Dermis microvascular lymphatic vessel endothelial cell (primary cell): ENCODE measurements around the gene SEPTIN8. TPM values are rescaled to one million over a fixed set of nuclear protein-coding genes. Genes with fewer than 3 reads are reported as not detected.

Experiments used
- DNase-seq, 2 donors: peaks; one replicate each; pipeline versions ENCODE4 v3.0.0 to v3.0.0-alpha.2; 2010; ENCODE audit warnings: low read depth in 2 of 2
- total RNA-seq: library from RNA; depleted of rRNA; stranded (reverse); fragments of >200 nt; gene quantifications from 2 replicates; pipeline ENCODE4 v1.2.1, GENCODE V29; 2014

SEPTIN8 gene
- total RNA-seq, 1 donor from 2014 or later = 36.3 TPM

GRCh38 chr5:132785365-132785764 lies 8.3 kb upstream of the SEPTIN8 start:
- no peak for DNase-seq

GRCh38 chr5:132782101-132782500 lies 5.1 kb upstream of the SEPTIN8 start:
- DNase-seq = peak; percentile 12 to 77

GRCh38 chr5:132781029-132781428 lies 4.0 kb upstream of the SEPTIN8 start:
- no peak for DNase-seq

- no peak for DNase-seq
These were observed 3.5 kb upstream of the SEPTIN8 start for GRCh38 chr5:132780577-132780976.

- no peak for DNase-seq
These were observed 2.9 kb upstream of the SEPTIN8 start for GRCh38 chr5:132779961-132780360.

- DNase-seq = no peak
These were observed 1.8 kb upstream of the SEPTIN8 start for GRCh38 chr5:132778856-132779255.

GRCh38 chr5:132778129-132778528 lies 1.1 kb upstream of the SEPTIN8 start:
- DNase-seq = no peak

- no peak for DNase-seq
These were observed 166 bp downstream of the SEPTIN8 start for GRCh38 chr5:132776938-132777208.

- peak in 1 of 2 donors; percentile 32 for DNase-seq
These were observed 705 bp downstream of the SEPTIN8 start for GRCh38 chr5:132776131-132776937.

- no peak for DNase-seq
These were observed 1.5 kb downstream of the SEPTIN8 start for GRCh38 chr5:132775476-132775961.

- DNase-seq = no peak
These were observed 2.1 kb downstream of the SEPTIN8 start for GRCh38 chr5:132774896-132775295.

GRCh38 chr5:132774406-132774805 lies 2.6 kb downstream of the SEPTIN8 start:
- DNase-seq = no peak

GRCh38 chr5:132773601-132774355 lies 3.3 kb downstream of the SEPTIN8 start:
- no peak for DNase-seq

GRCh38 chr5:132773114-132773513 lies 3.9 kb downstream of the SEPTIN8 start:
- DNase-seq = no peak

- no peak for DNase-seq
These were observed 4.6 kb downstream of the SEPTIN8 start for GRCh38 chr5:132772291-132773070.

- peak; percentile 15 to 56 for DNase-seq
These were observed 5.5 kb downstream of the SEPTIN8 start for GRCh38 chr5:132771503-132771998.

- DNase-seq = peak in 1 of 2 donors; percentile 71
These were observed 6.4 kb downstream of the SEPTIN8 start for GRCh38 chr5:132770476-132771159.

GRCh38 chr5:132768485-132768868 lies 8.6 kb downstream of the SEPTIN8 start:
- no peak for DNase-seq

GRCh38 chr5:132767150-132767549 lies 9.9 kb downstream of the SEPTIN8 start:
- no peak for DNase-seq

GRCh38 chr5:132766806-132767055 lies 10.3 kb downstream of the SEPTIN8 start:
- DNase-seq = no peak

- no peak for DNase-seq
These were observed 10.8 kb downstream of the SEPTIN8 start for GRCh38 chr5:132766020-132766805.
